GM12872 (cell line): Measurements from ENCODE around the gene HNRNPK.

ENCODE experiments used
- CTCF ChIP-seq: IDR thresholded peaks from 3 replicates; pipeline ENCODE4 v1.5.1; 2011; ENCODE audit warnings: low read depth, mild to moderate bottlenecking, low read length, moderate library complexity; ENCODE audit not compliant: insufficient read depth

HNRNPK gene

GRCh38 chr9:83965350-83966208, 14.4 kb downstream of the HNRNPK start:
- no peak for TF ChIP-seq CTCF

- TF ChIP-seq CTCF = no peak
These were observed 15.1 kb downstream of the HNRNPK start for GRCh38 chr9:83964973-83965349.

GRCh38 chr9:83962165-83962564, 17.9 kb downstream of the HNRNPK start:
- no peak for TF ChIP-seq CTCF

- TF ChIP-seq CTCF = no peak
These were observed 19.0 kb downstream of the HNRNPK start for GRCh38 chr9:83960991-83961390.

- TF ChIP-seq CTCF = no peak
These were observed 21.0 kb downstream of the HNRNPK start for GRCh38 chr9:83959061-83959460.

- TF ChIP-seq CTCF = no peak
These were observed 22.8 kb downstream of the HNRNPK start for GRCh38 chr9:83957248-83957513.

- TF ChIP-seq CTCF = no peak
These were observed 23.4 kb downstream of the HNRNPK start for GRCh38 chr9:83956436-83957247.
